ENCODE results near the gene MDFI.

DNA sequence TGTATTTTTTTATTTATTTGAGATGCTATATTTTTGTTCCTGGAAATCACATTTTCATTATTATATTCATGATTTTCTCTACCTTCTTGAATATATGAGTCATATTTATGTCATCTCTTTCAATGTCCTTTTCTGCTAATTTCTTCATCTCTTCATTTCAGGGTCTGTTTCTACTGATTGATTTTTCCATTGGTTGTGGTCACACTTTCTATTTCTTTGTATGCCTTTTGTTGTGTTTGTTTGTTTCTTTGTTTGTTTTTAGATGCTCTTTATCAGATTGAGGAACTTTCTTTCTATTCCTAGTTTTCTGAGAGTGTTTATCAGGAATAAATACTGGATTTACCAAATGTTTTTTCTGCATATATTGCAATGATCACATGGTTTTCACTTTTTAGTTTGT is 16.9 kb upstream of the MDFI start:
- TF ChIP-seq, protein P1, sequence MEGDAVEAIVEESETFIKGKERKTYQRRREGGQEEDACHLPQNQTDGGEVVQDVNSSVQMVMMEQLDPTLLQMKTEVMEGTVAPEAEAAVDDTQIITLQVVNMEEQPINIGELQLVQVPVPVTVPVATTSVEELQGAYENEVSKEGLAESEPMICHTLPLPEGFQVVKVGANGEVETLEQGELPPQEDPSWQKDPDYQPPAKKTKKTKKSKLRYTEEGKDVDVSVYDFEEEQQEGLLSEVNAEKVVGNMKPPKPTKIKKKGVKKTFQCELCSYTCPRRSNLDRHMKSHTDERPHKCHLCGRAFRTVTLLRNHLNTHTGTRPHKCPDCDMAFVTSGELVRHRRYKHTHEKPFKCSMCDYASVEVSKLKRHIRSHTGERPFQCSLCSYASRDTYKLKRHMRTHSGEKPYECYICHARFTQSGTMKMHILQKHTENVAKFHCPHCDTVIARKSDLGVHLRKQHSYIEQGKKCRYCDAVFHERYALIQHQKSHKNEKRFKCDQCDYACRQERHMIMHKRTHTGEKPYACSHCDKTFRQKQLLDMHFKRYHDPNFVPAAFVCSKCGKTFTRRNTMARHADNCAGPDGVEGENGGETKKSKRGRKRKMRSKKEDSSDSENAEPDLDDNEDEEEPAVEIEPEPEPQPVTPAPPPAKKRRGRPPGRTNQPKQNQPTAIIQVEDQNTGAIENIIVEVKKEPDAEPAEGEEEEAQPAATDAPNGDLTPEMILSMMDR (conservative IDR thresholded peaks at IDR 0.05; ENCODE audit: low read depth in 2 of 2) = no peak
- TF ChIP-seq POLR2AphosphoS5 (IDR thresholded peaks at IDR 0.05; ENCODE audit: low read depth) = no peak
